Urothelium cell line (cell line): Measurements from ENCODE around the gene ARMH2.

Experiments used
- DNase-seq: peaks from one replicate; pipeline ENCODE4 v3.0.0; 2011; ENCODE audit warnings: low spot score, mixed read lengths
- FAIRE-seq: peaks from 2 replicates; lab custom pipeline; 2011; peaks lifted over from hg19 to GRCh38; lab: Jason Lieb, UNC

Gene ARMH2

DNA sequence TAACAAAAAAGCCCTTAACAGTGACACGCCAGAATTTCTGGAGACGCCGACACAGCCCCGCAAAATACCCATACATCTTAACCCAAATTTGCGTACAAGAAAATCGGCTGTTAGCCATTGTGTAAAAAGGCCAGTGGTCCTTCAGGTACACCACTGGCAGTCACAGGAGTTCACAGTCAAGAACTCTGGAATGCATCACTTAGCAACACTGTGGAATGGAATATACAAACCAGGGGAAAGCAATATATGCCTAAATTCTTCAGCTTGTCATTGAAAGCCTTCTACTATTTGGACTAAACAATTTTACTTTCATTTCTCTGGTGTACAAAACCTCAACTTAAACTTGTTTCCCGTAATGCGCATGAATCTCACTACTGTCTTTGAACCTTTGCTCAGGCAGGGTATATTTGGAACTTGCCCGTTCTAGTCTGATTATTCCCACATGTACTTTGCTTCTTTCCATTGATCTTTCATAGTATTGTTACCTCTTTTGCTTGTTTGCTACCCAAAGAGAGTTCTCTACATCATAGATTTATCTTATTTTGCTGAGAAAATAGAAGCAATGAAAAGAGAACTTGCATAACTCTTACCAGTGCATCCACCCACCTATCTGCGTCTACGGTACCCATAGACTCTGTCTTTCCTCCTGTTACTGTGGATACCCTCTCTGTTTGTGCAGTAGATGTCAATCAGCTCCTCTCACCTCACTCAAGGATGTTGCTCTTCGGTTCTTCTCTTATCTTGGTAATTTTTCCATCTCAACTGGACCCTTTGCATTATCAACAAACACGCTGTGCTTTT lies at the start of gene ARMH2:
ARMH2 (minus strand) TSS at position 178 of the 801 bp plus-strand sequence; CDS start at position 118, 60 bp downstream.
- no peak for DNase-seq
- no peak for FAIRE-seq

DNA sequence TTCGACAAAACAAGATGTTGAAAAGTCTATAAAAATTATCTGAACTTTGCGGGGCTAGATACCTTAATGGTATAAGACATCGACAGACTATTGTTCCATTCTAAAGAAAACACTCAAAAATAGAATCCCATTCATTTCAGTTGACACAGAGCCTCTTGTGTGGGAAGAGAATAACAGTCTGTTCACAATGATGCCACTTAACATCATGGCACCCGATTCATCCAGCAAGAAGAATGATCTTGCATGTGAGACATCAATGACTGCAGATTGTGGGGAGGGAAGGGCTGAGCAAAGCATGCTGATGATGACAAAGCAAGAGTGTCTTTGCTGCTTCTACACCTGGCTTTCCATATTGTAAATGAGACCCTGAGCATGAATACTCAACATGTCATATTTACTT lies 49.7 kb upstream of the ARMH2 start:
- DNase-seq = no peak
- FAIRE-seq = no peak

DNA sequence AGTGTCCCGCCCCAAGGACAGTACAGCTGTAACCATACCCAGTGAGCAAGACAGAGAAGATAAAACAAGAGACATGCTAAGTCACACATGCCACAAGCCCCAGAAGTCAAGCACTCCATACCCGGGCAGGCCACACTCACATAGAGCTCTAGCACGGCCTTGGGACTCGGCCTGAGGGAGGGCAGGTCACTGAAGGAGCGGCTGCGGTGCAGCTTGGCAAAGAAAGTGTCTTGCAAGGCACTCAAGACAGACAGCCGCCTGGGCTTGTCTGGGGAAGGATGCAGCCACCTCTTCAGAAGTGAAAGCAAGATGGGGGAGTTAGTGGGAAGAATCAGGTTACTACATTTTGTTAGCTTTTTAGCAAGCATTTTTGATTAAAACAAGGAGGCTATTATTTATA lies 48.7 kb upstream of the ARMH2 start:
- FAIRE-seq = no peak

DNA sequence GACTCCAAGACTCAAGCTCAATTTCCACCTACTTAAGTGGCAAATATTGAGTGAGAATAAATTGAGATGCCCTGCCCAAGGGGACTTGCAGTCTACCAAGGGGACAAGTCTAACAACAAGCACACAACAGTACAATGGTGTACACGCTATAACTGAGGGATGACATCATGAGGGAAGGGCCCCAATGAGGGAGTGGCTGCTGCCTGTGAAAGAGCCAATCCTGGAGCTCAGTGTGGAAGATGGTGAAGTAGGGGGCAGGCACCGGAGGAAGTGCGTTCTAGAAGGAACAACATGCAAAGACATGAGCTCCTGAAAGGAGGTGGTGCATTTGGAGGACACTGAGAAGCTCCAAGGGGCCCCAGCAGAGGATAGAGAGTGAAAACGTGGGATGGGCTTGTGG lies 46.9 kb upstream of the ARMH2 start:
- FAIRE-seq = no peak
- no peak for DNase-seq

More for the DNA sequence above, 48.7 kb upstream of the ARMH2 start:
- DNase-seq = no peak

DNA sequence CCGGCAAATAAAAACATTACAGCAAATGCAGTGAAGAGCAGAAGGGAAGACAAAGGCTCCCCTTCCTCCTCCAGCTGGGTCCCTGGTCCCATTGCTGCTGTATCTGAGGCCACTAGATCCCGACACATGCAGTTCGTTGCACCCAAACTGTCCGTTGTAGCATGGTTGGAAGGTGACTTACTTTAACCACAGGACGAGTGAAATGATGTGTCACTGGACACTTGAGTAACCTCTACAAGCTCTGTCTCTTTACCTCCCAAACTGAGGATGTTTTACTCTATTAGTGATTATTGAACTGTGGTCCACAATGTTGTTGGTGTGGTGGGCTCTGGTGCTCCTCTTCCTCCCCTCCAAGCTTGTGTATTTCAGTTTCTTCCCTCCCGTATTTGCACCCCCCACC lies 46.2 kb upstream of the ARMH2 start:
- no peak for DNase-seq
- no peak for FAIRE-seq

DNA sequence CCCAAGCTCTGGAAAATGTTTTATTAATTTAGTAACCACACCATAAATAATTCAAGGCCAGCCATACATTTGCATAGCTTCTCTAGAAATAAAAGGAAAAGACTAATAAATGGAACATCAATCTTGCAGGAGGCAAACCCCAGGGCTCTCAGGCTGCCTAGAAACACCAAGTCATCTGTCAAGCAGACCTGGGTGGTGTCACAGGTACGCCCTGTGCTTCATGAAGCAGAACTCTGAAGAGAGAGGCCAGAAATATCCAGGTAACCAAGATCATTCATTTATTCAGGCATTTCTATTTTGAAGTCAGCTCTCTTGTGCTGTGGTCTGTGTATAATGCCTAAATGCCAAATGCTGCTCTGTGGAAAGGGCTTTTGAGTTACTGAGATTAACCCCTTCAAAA lies 45.3 kb upstream of the ARMH2 start:
- FAIRE-seq = no peak
- DNase-seq = no peak

DNA sequence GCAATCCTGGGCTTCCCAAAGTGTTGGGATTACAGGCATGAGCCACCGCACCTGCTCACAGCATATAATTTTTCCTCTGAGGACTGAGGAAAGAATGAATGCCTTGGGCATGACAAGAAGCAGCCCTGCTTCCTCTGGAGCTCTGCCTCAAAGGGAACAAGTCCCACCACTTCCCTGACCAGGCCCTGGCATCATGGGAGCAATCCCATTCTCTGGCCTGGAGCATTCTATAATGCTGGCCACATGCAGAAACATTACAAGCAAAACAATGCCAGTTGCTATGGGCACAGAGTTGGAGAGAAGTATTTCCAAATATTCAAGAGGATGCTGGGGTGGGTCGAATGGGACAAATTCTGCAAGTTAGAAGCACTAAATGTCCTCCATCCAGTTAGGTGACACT lies 41.5 kb upstream of the ARMH2 start:
- FAIRE-seq (no peak), DNase-seq (no peak)

DNA sequence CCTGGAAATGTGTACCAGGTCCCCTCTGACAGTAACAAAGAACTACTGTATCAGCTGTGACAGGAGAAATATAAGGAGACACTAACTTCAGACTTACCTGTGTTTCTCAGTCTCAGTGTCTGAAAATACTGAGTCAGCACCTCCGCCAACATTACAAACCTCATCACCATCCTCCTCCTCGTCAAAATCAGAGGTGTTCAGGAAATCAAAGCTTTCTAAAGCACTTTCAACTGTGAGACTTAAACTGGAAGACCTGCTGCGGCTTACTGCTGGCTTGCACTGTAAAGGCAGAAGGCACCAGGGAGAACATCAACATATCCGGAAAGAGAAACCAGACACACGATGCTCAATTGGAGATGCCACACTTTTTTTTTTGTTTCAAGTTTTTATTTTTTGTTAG lies 40.3 kb upstream of the ARMH2 start:
- no peak for FAIRE-seq
- no peak for DNase-seq

DNA sequence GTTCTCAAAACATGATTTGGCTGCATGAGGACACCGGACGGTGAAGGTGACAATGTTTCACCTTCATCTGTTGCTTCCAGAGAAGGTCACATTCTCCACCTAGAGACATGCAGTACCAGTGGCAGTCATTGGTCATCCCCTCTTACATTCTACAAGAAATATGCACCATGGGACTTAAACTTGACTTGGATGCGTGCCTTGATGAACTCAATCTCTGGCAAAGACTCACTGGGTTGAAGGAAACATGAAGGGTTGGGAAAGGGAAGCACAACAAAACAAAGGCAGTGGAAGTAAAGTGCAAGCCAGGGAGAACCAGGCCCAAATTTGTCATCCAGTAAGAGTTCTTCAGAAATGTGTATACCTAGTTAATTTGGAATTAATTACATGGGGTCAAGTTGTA lies 39.4 kb upstream of the ARMH2 start:
- DNase-seq = no peak
- no peak for FAIRE-seq

DNA sequence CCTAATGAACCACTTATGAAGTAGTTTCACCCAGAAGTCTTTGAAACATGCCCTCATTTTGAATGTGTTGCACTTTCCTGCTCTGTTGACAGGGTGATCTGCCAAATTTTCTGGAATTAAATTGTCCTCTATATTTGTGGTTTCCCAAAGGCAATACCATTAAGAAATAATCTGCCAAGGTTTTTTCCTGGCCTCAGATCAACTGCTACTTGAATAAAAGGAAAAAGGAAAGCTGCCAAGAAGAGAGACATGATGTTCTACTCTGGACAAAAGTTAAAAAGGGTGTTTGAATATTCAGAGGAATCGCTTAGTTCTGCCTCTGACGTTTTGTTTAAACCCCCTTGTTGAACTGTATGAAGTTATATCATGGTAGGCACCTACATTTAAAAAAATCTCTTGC lies 37.4 kb upstream of the ARMH2 start:
- DNase-seq (no peak), FAIRE-seq (no peak)

DNA sequence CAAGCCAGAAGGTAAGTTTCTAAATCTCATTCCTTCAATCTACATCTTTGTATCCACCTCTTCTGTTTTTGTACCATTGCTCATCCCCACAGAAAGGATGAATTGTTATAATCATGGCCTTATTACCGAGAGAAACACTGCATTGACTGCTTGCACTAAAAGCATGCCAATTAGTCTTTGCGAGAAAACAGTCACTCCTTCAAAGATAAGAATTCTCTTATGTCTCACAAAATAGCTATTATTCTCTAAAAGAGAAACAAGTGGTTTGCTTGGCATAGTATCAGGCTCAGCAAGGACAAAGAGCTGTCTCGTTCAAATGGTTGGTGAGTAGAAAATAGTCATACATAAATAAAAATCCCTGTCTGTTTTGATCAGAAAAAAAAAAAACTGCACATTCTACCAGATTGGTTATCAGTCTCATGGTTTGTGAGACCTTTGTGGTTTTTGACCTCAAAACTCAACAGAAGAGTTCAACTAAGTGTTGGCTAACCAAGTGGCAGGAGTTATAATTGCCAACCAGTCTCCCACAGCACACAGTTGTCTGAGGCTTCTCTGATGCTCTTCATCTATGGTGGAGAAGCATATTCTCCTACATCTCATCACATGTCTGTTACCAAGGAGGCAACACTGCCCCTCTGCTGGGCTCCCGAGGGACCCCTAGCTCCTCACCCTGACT lies 35.1 kb upstream of the ARMH2 start:
- DNase-seq (no peak), FAIRE-seq (no peak)

DNA sequence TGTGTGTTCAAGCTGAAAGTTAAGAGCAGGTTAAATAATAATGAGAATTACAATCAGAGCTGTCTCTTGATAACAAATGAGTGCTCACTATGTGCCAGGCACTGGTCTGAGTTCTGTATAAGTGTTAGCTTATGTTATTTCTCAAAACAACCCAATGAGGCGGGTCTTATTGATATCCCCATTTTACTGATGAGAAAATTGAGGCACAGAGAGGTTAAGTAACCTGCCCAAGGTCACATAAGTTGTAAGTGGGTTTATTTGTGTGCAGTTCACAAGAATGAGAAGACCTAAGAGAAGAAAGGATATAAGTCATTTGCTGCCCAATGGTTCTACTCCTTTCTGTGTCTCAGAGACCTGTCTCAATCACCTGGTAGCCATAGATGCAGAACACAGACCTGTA lies 34.1 kb upstream of the ARMH2 start:
- FAIRE-seq (no peak), DNase-seq (no peak)

DNA sequence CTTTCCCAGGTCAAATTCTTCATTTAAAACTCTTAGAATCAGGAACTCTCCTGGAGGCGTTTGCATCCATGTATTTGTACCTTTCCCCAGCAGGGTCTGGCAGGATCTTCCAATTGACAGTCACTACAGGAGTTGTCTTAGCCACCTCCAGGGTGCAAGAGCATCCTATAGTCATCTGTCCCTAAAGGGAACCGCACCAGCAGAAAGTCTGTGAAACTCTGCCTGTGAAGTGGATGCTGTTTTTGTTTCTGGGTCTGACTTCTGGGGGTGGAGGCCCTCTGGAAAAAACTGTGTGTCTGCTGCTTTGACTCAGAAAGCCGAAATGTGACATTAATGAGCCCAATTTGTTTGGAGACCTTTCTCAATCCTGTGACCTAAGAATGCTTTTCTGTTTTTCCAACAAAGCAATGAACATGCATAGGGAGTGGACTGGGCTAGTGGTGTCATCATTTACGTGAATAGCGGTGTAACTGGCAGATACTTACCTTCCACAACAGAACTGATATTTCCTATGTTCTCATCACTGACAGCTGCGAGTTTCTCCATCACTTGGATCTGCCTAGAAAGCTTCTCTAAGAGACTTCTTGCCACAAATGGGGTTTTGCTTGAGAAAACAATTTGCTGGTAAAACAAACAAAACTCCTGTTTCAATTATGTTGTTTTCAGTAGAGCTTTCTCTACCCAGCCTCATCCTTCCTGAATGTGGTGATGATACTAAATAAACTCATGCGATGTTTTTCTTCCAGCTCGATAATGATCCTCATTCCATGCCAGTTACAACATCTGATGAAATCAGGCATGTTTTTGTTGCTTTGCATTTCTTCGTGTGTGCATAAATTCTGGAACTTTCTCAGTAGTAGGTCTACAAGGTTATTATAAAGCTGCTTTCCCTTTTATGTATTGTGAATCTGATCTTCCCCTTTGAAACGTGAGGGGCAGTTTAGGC lies 33.3 kb upstream of the ARMH2 start:
- DNase-seq (no peak), FAIRE-seq (no peak)

DNA sequence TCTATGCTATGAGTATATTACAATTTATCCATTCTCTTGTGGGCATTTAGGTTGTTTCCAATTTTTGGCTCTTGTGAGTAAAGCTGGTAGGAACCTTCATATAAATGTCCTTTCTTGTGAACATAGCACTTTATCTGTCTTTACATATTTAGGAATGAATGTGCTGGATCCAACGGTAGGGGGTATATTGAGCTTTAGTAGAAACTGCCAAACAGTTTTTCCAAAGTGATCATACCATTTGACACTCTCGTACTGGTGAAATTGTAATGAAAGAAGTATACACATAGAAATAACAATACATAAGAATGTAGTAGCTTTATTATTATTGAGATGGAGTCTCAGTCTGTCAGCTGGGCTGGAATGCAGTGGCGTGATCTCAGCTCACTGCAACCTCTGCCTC lies 30.9 kb upstream of the ARMH2 start:
- DNase-seq (no peak), FAIRE-seq (no peak)

DNA sequence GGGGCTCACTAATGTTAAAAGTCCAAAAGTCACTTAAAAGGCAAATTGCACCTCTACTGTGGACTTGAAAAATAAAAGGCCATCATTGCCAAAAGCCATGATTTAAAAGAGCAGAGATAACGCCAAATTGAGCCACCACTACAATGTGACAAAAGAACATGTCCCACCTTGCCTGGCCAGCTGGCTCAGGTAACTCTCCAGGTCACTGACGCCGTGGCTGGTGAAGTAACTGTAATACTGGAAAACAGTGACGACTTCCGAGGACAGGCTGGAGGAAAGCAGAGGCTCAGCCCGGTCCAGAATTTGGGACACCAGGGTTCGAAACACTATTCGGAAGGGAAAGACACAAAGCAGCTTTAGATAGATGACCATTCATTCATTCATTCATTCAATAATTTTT lies 29.3 kb upstream of the ARMH2 start:
- DNase-seq (no peak), FAIRE-seq (no peak)

DNA sequence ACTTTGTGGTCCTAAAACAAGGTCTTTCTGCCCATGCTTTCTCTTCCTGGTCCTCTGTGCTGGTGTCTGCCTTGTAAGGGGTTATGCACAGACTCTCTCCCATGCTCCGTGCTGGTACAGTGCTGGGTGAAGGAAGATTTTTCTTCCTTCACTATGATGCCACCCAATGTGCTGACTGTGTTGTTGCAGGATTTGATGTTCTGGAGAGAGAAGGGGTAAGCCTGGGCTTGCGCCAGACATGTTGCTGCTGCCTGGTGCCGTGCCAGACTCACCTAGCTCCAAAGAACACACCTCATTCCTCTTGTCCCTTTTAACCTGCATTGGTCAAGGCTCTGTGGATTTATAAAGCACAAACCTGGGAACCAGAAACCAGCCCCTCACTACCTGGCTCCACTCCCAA lies 28.4 kb upstream of the ARMH2 start:
- FAIRE-seq (no peak), DNase-seq (peak; percentile 10)

DNA sequence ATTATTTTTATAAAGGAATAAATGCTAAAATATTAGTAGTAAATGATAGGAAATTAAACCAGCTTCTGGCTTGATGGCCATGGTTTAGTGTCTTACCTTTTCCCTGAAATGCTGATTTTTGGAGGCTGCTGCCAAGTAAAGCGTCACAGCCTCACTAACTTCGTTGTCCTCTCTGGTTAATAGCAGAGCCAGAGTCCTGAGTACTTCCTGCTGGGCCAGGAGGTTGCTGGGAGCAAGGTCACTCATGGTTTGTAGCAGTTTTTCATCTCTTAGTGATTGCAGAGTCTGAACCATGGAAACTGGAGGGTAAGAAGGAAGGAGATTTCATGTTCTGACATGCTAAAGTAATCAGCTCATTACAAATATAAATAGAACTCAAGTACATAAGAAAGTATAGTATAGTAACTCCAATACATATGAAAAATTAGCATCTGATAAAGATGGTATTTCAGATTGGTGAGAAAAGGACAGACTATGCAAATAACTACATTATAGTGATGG lies 26.5 kb upstream of the ARMH2 start:
- FAIRE-seq = no peak
- DNase-seq = no peak

DNA sequence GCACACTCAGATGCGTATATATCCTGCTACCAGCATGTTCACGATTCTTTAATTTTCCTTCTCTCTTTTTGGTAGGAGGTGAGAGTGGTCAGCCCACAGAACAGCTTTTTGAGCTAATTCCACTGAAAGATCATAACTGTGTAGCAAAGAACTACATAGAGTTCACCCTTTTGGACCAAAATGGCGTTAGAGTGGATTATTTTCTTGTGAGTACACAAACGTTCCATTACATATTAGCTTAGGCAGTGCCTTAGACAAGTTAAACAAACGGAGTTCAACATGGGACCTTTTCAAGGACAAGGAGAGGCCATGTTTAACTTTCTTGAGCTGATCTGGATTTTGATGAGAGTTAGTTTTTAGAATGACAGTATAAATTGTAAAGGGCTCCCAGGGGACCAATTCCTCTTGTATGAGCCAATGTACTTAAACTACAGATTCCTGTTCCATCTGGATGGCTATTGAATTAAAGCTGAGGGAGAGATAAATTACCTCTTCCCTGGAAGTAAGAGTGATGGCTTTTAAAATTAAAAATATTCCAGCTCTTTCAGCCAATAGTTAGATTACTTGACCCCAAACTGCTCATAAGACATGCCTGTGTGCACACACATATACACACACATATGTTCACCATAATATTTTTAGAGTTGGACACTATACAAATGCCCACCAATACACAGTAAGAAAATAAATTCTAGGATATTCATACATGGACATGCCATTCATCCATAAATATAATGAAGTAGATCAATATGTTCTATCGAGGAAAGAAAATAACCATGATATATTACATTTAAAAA lies 25.6 kb upstream of the ARMH2 start:
- DNase-seq (no peak), FAIRE-seq (no peak)

DNA sequence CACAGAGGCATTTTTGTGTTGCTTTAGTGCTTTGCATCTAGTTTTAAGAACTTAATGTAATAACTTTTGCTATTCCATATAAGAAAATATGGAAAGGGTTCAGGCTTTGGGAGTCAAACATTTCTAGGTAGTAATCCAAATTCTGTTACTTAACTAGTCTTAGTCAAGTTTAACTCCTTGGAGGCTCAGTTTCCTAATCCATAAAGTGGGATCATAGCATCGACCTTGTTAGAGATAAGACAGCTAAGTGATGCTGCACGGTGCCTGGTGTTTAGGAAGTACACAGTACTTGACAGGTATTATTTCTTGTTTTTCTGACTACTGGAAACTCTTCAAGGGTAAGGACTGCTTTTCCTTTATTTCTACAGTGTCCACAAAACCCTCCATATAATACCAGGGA lies 24.5 kb upstream of the ARMH2 start:
- FAIRE-seq (no peak), DNase-seq (no peak)

DNA sequence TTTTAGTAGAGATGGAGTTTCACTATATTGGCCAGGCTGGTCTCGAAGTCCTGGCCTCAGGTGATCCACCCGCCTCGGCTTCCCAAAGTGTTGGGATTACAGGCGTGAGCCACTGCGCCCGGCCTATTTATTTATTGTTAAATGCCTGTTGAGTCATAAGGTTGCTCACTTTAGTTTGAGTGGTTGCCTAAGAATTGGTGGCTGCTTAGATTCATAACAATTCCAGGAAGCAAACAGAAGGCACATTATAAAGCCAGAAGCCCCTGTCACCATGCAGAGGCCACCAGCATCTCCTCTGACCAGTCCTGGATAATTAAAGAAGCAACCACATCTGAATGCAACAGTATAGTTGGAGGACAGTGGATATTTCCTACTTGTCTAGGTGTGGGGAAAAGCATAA lies 24.0 kb upstream of the ARMH2 start:
- DNase-seq = no peak
- FAIRE-seq = no peak
